GOT3 (cell line): ENCODE data around the gene OR52E6.

Experiments
- DNase-seq: peaks from one replicate; lab custom pipeline; 2025; ENCODE audit warnings: mixed read lengths; lab: John Stamatoyannopoulos, UW

OR52E6 gene

DNA sequence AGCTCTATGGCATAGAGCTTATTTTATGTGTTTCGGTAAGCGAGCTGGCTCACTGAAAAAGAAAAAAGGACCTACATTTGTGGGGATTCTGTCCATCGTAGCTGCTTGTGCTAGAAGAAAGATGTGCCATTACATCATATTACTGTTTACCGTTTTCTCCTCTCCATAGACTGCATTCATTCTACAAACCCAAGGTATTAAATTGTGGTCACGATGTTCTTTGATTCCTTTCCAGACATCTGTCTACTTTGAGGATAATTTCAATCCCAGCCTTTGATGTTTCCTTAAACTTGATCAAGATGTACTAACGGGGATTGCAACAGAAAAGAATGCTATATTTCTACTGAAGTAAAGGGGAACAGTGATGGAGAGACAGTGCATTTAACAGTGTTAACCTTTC lies 45.2 kb downstream of the OR52E6 start:
- DNase-seq = no peak

DNA sequence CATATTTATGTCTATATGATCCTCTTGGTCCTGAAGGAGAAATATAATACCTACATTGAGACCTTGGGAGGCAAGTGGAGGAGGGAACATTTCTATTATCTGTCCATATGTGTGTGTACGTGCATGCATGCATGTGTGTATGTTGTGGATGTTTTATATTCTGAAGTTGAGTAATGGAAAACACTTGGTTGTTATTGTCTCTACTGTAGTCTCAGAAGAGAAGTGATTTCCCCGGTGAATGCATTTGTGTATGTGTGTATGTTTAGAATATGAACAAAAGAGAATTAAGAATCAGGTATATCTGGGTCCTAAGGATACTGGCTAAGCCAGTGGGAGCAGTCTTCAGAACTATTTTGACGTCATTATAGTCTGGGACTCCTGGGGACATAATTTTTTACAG lies 50.5 kb downstream of the OR52E6 start, which contains the start of gene OR52N1:
Gene OR52N1, minus strand, starts transcription at position 101 of the 400 bp plus-strand sequence. CDS start 2,449 bp downstream, outside the sequence.
- DNase-seq = no peak
